Osteoblast (primary cell): ENCODE data around the gene FAM181B. TPM values are rescaled to one million over a fixed set of nuclear protein-coding genes. Genes with fewer than 3 reads are reported as not detected.
A peak's percentile ranks its signal among the peaks of the same experiment; 100 is the strongest.

Experiments
- DNase-seq: peaks from one replicate; pipeline ENCODE4 v3.0.0; 2011; ENCODE audit warnings: low spot score, mixed read lengths; ENCODE audit not compliant: insufficient read length; ENCODE audit errors: missing footprints
- H2AFZ ChIP-seq: 2 replicates; pipeline ENCODE4 v1.6.0; 2011; ENCODE audit warnings: mild to moderate bottlenecking, low read length
- H3K27ac ChIP-seq: 2 replicates; pipeline ENCODE4 v1.5.1; 2011; ENCODE audit warnings: mild to moderate bottlenecking, low read depth, low read length, moderate library complexity
- H3K27me3 ChIP-seq: 2 replicates; pipeline ENCODE4 v1.6.0; 2012; ENCODE audit warnings: mild to moderate bottlenecking, control low read depth, inconsistent platforms, low read length, moderate library complexity; ENCODE audit not compliant: insufficient read depth
- H3K36me3 ChIP-seq: 2 replicates; pipeline ENCODE4 v1.5.1; 2011; ENCODE audit warnings: mild to moderate bottlenecking, low read length, control low read depth, moderate library complexity; ENCODE audit not compliant: insufficient read depth
- H3K4me1 ChIP-seq: 2 replicates; pipeline ENCODE4 v1.5.1; 2011; ENCODE audit warnings: mild to moderate bottlenecking, low read length, control low read depth, moderate library complexity; ENCODE audit not compliant: insufficient read depth
- H3K4me2 ChIP-seq: 2 replicates; pipeline ENCODE4 v1.6.0; 2011; ENCODE audit warnings: mild to moderate bottlenecking, low read length; ENCODE audit not compliant: insufficient read depth
- H3K4me3 ChIP-seq: fragments of 200-600 bp; sonication (generic); 3 replicates; pipeline ENCODE4 v1.5.1; 2012; ENCODE audit warnings: mild to moderate bottlenecking, low read length, inconsistent platforms; ENCODE audit not compliant: insufficient read depth
- H3K79me2 ChIP-seq: 2 replicates; pipeline ENCODE4 v1.6.0; 2012; ENCODE audit warnings: mild to moderate bottlenecking, low read length, control low read depth, inconsistent platforms; ENCODE audit not compliant: insufficient read depth
- H3K9me3 ChIP-seq: 2 replicates; pipeline ENCODE4 v1.5.1; 2011; ENCODE audit warnings: low read depth, low read length, control low read depth
- H4K20me1 ChIP-seq: 2 replicates; pipeline ENCODE4 v1.6.0; 2012; ENCODE audit warnings: mild to moderate bottlenecking, low read length, control low read depth; ENCODE audit not compliant: insufficient read depth
- total RNA-seq: library from RNA; depleted of rRNA; stranded (reverse); fragments of >200 nt; gene quantifications from 2 replicates; pipeline ENCODE4 v1.2.3, GENCODE V29; 2012
- TF ChIP-seq, protein P1 (sequence below): IDR thresholded peaks from 2 replicates; pipeline ENCODE4 v1.5.1; 2011; ENCODE audit warnings: mild to moderate bottlenecking, low read depth, low read length, moderate library complexity; ENCODE audit errors: extremely low read depth

Gene FAM181B
- total RNA-seq, 1 donor = under 0.01 TPM

DNA sequence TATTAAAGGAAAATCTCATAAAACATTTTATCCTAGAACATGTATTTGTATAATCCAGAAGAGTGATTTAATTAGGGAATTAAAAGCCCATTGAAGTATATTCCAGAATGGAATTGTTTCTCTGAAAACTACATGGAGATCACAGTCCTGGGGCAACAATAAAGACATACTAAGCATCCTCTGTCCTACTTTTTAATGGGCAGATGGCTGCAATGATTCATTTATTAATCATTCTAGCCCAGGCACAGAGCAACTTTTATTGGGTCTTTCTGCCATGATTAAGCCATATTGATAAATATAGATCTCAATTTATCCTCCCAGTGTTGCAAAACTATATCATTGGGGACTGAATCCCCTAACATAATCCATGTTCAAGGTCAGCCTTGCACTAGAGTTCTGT, 22.0 kb downstream of the FAM181B start:
- Histone ChIP-seq H3K27me3 (peaks cover 17% of the 10 kb centered on the region), H4K20me1 (no peaks in the 10 kb centered on the region), H2AFZ (no peak overlapping the region), H3K27ac (no peak overlapping the region), H3K9me3 (no peaks in the 10 kb centered on the region), H3K79me2 (no peaks in the 10 kb centered on the region), H3K4me3 (no peak overlapping the region), H3K4me2 (no peak overlapping the region), H3K4me1 (no peaks in the 10 kb centered on the region), H3K36me3 (no peaks in the 10 kb centered on the region)
- DNase-seq = no peak
- TF ChIP-seq, protein P1, sequence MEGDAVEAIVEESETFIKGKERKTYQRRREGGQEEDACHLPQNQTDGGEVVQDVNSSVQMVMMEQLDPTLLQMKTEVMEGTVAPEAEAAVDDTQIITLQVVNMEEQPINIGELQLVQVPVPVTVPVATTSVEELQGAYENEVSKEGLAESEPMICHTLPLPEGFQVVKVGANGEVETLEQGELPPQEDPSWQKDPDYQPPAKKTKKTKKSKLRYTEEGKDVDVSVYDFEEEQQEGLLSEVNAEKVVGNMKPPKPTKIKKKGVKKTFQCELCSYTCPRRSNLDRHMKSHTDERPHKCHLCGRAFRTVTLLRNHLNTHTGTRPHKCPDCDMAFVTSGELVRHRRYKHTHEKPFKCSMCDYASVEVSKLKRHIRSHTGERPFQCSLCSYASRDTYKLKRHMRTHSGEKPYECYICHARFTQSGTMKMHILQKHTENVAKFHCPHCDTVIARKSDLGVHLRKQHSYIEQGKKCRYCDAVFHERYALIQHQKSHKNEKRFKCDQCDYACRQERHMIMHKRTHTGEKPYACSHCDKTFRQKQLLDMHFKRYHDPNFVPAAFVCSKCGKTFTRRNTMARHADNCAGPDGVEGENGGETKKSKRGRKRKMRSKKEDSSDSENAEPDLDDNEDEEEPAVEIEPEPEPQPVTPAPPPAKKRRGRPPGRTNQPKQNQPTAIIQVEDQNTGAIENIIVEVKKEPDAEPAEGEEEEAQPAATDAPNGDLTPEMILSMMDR = no peak

DNA sequence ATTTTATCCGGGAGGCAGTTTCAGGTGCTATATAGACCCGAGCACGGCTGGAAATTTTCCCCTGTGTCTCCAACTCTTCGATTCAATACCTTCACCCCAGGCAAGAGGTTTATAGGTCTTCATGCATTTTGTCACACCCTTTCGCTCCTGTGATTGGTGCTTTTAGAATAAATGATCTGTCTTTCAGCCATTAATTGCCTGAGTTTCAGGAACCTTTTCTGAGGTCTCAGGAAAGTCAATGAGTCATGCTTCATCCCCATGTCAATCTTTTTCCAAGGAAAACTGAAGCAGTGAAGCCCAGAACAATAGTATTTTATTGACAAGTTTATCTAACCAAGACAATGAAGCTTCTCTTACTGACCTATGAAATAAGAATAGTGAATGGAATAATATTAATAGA, 29.9 kb downstream of the FAM181B start:
- Histone ChIP-seq H3K79me2 (no peaks in the 10 kb centered on the region), H3K4me2 (no peak overlapping the region), H3K36me3 (no peaks in the 10 kb centered on the region), H3K27me3 (no peaks in the 10 kb centered on the region), H4K20me1 (no peaks in the 10 kb centered on the region), H2AFZ (no peak overlapping the region), H3K27ac (no peak overlapping the region), H3K9me3 (no peaks in the 10 kb centered on the region), H3K4me1 (no peaks in the 10 kb centered on the region), H3K4me3 (no peak overlapping the region)
- TF ChIP-seq, protein P1 = no peak
- no peak for DNase-seq

DNA sequence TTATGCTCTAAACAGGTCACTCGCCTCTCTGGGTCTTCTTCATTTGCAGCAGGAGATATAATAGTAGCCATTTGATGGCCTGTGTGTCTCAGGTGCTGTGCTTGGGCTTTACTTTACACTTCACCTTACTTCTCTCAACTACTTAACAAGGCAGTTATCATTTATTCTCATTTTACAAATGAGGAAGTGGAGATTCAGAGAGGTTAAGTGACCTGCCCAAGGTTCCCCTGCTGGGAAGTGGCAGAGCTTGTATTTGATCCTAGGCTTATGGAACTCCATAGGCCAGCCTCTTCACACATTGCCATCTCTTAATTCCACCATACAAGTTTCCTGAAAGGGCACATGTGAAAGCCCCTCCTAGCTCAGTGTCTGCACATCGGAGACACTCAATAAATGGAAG, 30.4 kb downstream of the FAM181B start:
- H2AFZ ChIP-seq = no peak overlapping the region
- no peaks in the 10 kb centered on the region for H3K27me3 ChIP-seq
- H3K4me1 ChIP-seq = no peaks in the 10 kb centered on the region
- H3K4me3 ChIP-seq = no peak overlapping the region
- no peak overlapping the region for H3K4me2 ChIP-seq
- no peaks in the 10 kb centered on the region for H3K79me2 ChIP-seq
- TF ChIP-seq, protein P1 = no peak
- DNase-seq = no peak
- no peaks in the 10 kb centered on the region for H3K9me3 ChIP-seq
- H3K27ac ChIP-seq = no peak overlapping the region
- H4K20me1 ChIP-seq = no peaks in the 10 kb centered on the region
- no peaks in the 10 kb centered on the region for H3K36me3 ChIP-seq

DNA sequence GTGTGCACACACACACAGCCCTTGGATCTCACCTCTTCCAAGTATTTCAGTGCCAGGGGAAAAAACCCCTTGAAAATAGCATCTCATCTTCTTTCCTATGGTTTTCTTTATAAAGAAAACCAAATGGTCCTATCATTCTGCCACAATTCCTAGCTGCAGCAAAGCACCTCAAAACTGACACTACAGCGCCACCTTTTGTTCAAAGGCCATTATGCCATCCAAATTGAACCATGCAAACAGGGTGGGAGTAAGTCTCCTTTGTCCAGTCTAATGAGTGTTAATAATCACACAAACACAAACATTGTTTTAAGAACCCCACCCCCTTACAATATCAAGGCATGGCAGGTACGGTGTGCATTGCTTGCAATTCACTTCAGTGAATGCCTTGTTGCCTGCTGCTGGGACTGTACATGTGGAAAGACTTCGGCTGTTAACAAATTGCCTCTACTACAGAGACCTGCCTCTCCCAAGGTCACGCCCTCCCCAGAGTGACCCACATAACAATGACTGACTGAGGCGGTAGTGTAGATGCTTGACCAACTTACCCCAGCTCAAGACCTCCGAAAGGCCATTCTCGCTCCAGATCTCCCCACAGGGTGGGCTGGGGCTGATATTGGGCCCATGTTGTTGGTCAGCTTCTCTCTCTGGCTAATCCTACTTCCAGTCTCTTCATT, 31.7 kb downstream of the FAM181B start:
- Histone ChIP-seq H3K4me3 (no peak overlapping the region), H3K27ac (no peak overlapping the region), H3K4me1 (no peaks in the 10 kb centered on the region), H2AFZ (no peak overlapping the region), H3K36me3 (no peaks in the 10 kb centered on the region), H3K9me3 (no peaks in the 10 kb centered on the region), H3K4me2 (no peak overlapping the region), H3K79me2 (no peaks in the 10 kb centered on the region), H4K20me1 (no peaks in the 10 kb centered on the region), H3K27me3 (no peaks in the 10 kb centered on the region)
- no peak for DNase-seq
- TF ChIP-seq, protein P1 = peak; percentile 74
